Raji (cell line): ENCODE data around the gene PNPLA2.

Experiments used
- POLR2A ChIP-seq: IDR thresholded peaks from 2 replicates; pipeline ENCODE4 v1.6.1; 2011; ENCODE audit warnings: low read depth, low read length, control low read depth; ENCODE audit not compliant: insufficient read depth

Gene PNPLA2

DNA sequence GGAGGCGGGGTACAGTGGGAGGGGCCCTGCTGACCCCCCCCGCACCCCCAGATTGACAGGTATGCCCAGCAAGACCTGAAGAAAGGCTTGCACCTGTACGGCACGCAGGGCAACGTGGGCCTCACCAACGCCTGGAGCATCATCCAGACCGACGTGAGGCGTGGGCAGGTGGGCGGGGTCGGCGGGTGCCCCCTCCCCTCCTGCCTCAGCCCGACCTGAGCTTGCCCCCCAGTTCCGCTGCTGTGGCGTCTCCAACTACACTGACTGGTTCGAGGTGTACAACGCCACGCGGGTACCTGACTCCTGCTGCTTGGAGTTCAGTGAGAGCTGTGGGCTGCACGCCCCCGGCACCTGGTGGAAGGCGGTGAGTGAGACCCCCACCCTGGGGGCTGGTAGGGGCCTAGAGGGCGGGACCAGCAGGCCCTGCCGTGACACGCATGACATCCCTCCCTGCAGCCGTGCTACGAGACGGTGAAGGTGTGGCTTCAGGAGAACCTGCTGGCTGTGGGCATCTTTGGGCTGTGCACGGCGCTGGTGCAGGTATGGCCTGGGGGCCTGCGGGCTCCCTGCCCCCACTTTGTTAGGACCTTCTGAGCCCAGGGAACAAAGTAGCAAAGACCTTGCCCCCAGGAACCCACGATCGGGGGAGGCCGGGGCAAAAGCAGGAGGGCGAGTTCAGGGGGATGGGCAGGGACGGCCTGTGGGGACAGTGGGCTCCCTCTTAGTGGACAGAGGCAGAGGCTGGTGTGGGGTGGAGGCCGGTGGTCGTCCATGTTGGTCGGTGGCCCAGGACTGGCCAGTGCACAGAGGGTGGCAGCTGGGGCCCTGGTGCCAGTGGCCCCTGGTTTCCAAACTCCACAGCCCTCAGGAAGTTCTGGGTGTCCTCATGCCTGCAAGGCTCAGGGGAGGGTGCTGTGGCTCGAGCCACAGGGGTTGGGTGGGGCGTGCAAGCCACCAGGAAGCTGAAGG is 47.0 kb downstream of the PNPLA2 start:
- TF ChIP-seq POLR2A: no peak

DNA sequence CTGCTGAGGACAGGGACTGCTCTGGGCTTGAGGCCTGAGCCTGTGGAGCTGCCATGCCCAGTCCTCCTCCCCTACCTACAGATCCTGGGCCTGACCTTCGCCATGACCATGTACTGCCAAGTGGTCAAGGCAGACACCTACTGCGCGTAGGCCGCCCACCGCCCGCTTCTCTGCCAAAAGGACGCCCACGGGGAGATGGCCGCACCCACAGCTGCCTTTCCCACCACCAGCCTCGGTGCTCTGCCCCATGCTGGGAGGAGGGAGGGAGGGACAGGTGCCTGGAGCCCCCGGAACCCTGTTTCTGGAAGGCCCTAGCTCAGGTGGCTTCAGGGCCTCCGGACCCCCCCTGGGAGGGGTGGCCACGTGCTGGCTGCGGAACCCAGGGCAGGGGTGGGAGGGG is 47.8 kb downstream of the PNPLA2 start:
- TF ChIP-seq POLR2A: no peak

DNA sequence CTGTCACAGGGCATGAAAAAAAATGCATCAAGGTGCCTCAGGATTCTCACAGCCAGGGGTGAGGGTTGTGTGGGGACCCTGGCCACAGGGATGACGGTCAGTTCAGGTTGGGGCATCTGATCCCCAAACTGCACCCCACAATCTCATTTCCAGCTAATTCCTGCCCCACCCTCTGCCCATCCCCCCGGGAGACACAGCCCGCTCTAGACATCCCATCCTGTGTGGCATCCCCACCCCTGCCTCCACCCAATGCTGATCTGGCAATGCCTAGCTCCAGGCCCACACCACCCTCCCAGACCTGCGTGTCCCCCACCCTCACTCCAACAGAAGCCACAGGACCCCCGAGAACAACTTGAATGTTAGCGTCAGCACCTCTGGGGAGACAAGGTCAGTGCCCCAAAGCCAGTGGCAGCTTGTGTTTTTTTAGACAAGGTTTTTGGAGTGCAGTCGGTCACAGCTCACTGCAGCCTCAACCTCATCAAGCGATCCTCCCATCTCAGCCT is 49.2 kb downstream of the PNPLA2 start:
- TF ChIP-seq POLR2A: no peak

DNA sequence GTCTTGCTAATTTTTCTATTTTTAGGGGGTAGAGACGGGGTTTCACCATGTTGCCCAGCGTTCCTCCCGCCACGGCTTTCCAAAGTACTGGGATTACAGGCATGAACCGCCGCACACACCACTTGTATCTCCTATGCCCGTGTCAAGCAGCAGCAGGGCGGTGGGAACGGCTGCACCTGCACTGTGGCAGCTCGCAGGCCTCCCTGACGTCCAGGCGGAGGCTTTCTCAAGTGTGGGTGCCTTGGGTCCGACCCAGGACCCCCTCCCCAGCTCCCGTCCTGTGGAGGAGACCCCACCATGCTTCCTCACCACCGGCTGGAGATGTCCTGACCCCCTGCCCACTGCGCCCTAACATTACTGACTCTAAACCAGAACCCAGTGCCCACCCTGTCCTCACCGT is 49.7 kb downstream of the PNPLA2 start:
- TF ChIP-seq POLR2A: no peak

DNA sequence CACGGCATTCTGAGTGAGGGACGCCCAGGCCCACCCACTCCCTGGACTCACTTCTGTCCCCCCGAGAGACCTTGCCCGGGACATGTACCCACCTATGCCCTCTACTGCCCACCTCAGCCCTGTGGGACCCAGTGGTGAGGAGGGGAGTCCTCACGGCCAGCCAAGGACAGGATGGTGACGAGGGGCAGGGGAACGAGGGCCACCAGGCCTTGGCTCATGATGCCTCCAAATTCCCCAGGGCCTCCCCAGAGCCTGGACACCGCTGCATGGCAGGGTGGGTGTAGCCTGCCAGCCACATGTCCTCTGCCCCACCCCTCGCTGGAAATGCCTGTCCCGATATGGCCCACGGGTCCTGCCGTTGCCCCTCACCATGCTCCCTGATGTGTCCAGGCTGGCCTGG is 50.1 kb downstream of the PNPLA2 start:
- TF ChIP-seq POLR2A: no peak

DNA sequence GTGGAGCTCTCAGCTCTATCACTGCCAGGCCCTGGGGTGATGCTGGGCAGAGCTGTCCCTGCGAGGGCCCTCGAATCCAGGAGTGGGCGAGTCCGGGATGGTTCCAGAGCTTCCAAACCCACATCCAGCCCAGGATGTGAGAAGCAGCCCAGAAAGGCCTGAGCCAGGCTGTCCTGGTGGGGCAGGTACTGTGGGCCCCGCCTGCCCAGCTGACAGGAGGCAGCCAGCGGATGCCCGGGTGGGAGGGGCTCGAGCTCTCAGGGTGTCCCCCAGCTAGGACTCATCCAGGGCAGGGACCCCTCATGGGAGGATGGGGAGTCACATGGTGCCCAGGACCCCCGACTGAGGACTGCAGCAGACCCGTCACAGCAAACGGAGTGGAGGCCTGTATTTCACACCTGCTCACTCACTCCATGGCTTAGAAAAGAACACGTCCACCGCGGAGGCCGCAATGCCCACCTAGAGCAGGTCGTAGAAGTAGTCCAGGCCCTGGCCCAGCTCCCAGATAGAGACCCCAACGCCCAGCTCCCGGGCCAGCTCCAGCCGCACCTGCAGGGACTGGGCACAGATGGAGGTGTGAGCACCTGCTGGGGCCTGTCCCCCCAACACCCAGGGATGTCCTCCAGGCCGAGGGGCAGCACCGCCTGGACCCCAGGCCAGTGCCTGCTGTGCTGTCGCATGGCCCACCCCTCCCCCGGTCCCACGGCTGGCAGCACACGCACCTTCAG is 50.8 kb downstream of the PNPLA2 start:
- no peak for TF ChIP-seq POLR2A

DNA sequence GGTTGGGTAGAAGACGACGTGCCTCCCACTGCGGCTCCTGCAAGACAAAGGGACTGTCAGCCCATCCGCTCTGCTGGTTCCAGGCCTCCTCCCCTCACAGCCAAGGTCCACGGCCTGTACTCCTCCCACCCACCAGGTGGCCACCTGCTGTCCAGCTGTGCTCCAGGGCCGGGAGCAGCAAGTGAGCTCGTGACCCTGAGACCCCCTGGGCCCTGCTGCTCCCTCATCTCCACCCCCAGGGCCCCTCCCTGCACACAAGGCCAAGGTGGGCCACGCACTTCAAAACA is 51.4 kb downstream of the PNPLA2 start:
- no peak for TF ChIP-seq POLR2A

DNA sequence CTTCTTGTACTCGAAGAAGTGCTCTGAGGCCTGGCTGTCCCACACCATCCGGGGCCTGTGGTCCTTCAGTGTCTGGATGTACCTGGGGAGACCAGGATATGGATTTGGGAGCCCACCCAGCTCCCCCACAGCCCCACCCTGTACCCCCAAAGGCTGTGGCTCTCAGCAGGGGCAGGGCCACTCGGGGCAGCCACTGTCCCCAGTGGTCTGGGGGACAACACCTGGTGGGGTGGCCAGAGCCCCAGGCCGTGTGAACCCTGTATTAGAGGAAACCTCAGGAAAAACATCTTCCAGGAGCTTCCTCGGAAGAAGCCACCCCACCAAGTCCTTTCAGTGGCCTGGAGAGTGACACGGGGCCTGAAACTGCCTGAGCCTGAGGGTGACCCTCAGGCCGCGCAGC is 51.7 kb downstream of the PNPLA2 start:
- TF ChIP-seq POLR2A: no peak

DNA sequence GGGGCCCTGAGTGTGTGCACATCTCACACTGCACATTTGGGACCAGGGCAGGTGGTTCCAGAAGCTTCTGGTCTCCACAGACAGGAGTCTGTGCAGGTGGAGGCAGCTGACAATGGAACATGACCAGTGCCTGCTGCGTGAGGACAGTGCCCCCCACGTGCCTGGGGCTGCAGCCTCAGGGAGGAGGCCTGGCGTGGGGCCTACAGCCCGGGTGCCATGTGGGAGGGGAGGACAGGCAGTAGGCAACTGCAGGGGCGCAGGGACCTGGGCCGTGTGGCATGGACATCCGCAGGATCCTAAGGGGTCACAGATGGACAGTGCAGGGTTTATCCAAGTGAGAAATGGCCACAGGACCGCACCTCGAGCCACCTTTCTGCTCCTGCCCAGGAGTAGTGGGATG is 52.8 kb downstream of the PNPLA2 start:
- TF ChIP-seq POLR2A: no peak

DNA sequence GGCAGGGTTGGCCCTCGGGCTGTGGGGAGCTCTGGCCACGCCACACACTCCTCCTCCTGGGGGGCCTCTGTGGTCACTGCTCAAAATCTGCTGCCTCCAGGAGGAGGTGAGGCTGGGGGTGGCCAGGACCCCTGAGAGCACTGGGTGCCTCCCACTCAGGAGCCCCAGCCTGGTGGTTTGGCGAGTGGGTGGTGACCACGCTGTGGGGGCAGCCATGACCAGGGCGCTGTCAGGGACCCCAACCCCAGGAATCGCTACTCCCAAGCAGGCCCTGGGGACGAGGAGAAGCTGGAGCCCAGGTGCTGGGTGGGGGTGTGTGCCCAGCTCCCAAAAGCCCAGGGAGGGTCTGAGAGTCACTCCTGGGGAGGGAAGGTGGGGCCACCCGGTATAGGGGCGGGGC is 54.1 kb downstream of the PNPLA2 start:
- no peak for TF ChIP-seq POLR2A

DNA sequence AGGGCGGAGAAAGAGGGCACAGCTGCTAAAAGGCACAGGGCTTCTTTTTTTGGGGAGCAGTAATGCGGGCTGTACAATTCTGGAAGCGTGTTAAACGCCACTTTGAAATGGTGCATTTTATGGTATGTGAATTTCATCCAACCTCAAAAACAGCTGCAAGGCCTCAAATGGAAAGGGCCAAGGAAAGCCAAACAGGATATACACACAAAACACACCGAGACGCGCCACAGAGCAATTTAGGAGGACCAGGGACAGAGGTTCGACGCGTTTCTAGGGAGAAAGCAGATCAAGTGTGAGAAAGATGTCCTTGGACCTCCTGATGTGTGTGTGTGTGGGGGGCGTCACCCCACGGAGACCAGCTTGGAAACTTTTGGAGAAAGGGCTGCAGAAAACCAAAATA is 55.0 kb downstream of the PNPLA2 start:
- no peak for TF ChIP-seq POLR2A
